HG02840 (cell line): ENCODE measurements around the gene RSPRY1.
A peak's percentile ranks its signal among the peaks of the same experiment; 100 is the strongest.

Experiments
- ATAC-seq: cut with Tn5 transposase; IDR thresholded peaks from one replicate; pipeline ENCODE4 v1.9.1; 2021; ENCODE audit warnings: mild to moderate bottlenecking, moderate library complexity, moderate number of reproducible peaks; ENCODE audit not compliant: unreplicated experiment, low FRiP score

RSPRY1 gene

GRCh38 chr16:57185945-57186871 lies at the start of gene RSPRY1, which contains the start of gene PSME3IP1:
Gene RSPRY1 (plus strand): TSS chr16:57186329. CDS start chr16:57204659, 18,330 bp downstream.
Gene PSME3IP1 (minus strand): TSS chr16:57186039. CDS start chr16:57173854, 12,185 bp downstream.
- ATAC-seq, result peak; percentile 91

DNA sequence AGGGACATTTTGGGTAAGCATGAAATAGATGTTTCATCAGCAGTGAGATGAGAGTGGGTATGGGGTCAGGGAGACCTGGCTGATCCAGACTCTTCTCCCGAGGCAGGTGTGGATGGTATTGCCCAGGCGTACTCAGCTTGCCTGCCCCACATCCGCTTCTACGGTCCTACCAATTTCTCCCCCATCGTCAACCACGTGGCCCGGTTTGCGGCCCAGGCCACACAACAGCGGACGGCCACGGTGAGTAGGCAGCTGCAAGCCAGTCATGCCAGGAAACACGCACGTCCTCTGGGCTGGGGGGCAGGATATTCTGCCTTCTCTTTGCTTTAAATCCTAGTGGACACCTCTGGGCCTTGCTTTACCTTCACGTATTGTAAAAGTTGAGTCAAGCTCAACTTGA lies 49.1 kb upstream of the RSPRY1 start:
- no peak for ATAC-seq

- no peak for ATAC-seq
These were observed 48.4 kb upstream of the RSPRY1 start for GRCh38 chr16:57137566-57138273.

GRCh38 chr16:57138281-57138935 lies 47.7 kb upstream of the RSPRY1 start:
- no peak for ATAC-seq

GRCh38 chr16:57140931-57141668 lies 45.0 kb upstream of the RSPRY1 start:
- no peak for ATAC-seq

DNA sequence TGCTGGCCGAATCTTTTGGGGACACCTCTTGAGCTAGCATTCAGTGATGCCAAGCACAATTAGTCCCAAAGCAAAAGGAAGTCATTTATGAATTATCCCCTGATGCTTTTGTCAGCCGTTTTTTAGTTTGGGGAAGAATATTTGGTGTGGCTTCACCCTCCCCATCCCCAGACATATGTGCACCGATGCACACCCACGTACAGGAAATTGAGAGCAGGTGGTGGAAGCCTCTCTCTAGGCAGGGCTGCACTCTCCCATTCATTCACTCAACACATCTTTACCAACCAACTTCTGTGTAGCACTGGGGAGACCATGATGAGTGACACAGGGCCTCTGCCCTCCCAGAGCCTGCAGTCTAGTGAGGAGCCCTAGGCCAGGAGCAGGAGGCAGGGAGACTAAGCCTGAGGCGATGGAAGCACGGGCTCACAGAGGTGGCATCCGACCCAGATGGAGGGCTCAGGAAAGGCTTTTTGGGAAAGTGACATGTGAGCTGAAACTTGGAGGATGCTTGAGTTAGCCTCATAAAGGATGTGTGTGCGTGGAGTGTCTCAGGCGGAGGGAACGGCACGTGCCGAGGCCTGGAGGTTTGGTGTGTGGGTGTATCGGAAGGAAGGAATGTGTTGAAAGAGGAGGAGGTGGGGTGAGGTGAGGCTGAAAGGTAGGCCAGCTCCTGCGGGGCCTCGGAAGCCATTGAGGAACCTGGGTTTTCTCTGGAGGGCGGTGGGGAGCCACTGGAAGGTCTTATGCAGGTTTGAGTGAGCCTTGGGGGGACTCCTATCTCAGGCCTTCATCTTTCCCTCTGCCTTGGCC lies 44.1 kb upstream of the RSPRY1 start:
- ATAC-seq, result no peak

GRCh38 chr16:57143149-57143921 lies 42.8 kb upstream of the RSPRY1 start:
- ATAC-seq, result no peak

DNA sequence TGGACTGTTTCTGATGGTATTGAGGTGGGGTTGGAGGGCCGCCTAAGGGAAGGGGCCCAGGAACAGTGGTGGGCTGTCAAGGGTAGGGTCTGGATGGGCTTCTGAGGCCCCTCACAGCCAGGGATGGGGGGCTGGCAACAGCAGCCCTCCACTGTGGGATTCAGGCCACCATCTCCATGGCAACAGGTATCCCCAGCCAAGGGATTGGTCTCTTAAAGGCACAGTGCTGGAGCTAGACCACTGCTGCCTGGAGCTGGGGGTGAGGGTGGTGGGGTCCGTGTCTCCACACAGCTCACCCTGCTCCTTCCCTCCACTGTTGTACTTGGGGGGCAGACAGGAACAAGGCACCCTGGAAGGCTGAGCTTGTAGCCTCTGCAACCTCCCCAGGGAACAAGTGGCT lies 42.1 kb upstream of the RSPRY1 start:
- no peak for ATAC-seq

- no peak for ATAC-seq
These were observed 40.8 kb upstream of the RSPRY1 start for GRCh38 chr16:57145046-57146021.

DNA sequence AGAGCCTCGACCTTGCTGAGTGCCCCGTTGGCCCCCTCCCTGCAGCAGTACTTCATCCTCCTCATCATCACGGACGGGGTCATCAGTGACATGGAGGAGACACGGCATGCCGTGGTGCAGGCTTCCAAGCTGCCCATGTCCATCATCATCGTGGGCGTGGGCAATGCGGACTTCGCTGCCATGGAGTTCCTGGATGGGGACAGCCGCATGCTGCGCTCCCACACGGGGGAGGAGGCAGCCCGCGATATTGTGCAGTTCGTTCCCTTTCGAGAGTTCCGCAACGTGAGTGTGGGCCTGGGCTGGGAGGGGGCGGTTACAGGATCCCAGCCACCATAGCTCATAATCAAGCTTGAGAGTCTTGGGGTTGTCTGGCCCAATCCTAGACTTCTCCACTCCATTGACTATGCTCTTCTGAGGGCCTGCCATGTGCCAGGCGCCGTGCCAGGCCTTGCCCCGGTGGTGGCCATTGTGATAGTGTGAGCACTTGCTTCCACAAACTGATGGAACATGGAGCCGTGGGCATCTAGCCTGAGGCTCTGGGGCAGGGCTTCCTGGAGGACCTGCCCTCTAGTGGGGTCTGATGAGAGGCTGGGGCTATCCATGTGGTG lies 40.0 kb upstream of the RSPRY1 start:
- ATAC-seq, result no peak

DNA sequence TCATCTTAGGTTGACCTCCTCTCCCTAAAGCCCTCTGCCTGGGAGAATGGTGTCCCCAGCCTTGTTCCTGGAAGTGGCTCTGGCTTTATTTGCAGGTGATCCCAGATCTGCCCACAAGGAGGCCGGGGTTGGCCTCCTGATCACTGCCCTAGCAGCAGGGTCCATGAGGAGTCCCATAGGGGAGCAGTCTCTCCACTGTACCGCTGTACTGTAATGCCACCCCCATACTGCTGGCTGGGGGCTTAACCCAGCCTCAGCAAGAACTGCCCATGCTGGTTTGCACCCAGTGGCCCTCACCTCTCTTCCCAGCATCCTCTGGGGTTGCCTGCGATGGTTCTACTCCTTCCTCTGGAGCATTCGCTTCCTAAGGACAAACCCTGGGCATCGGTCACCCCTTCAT lies 39.4 kb upstream of the RSPRY1 start:
- no peak for ATAC-seq

GRCh38 chr16:57147381-57148221 lies 38.5 kb upstream of the RSPRY1 start:
- ATAC-seq, result no peak

GRCh38 chr16:57148481-57148880 lies 37.6 kb upstream of the RSPRY1 start:
- no peak for ATAC-seq

DNA sequence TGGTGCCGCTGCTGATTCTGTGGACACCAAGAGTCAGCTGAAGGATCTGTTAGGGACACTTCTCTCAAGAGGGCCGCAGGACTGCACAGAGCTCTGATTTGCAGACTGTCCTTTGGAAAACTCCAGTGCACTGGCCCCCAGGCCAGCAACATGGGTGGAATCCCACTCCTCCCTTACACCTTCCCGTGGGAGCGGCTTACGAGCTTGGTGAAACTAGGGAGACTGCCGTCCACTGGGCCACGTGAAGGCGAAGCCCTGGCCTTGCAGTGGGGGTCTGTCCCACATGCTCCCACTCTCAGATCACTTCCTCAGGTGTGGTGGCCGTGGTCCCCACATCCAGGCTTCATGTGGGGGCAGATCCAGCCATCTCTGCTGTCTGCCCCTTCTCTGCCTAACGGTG lies 36.7 kb upstream of the RSPRY1 start:
- no peak for ATAC-seq

DNA sequence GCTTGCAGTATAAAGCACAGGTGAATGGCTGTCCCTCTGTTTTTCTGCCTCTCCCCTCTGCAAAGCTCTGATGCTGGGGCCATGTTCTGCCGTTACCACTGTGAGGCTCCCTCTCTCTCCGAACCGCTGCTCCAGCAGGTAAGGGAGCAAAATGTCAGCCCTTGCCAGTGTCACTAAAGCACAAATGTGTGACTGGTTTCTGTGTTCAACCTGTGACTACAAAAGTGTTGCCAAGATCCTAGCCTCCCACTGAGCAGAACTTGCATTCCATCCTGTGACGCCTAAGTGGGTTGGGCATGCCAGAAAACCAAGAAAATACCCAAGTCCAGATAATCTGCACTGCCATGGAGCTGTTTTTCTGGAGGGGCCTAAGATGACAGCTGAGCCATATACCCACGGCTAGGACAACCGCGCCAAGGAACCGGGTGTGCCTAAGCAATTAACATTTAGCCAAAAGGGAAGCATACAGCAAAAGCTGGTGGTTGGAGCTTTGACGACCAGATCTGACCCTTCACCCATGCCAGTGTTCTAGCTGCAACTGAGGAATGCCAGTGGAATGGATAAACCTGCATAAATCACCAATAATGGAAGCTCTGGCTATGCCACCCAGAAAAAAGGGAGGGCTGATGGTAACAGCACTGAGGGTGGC lies 35.3 kb upstream of the RSPRY1 start:
- no peak for ATAC-seq

DNA sequence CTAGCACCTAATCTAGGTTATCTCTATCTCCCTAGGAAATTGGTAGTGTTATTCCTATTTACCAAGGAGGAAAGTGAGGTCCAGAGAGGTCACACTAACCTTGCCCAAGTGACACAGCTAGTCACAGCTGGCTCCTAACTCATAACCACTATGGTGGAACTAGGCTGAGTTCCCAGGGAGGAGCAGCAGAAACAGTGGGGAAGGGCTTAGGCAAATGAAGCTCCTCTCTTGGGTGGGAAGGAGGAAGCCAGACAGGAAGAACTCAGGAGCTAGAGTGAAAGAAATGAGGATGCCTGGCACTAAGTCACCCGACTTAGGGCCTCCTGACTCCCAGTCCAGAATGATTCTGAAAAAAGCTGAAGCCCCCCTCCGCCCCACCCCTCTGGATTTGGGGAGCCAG lies 34.8 kb upstream of the RSPRY1 start:
- no peak for ATAC-seq
